Bronchial smooth muscle cell (primary cell): ENCODE results near the gene DDX6. TPM values are rescaled to one million over a fixed set of nuclear protein-coding genes. Genes with fewer than 3 reads are reported as not detected.

Source experiments
- total RNA-seq: library from RNA; depleted of rRNA; stranded (reverse); fragments of >200 nt; gene quantifications from 2 replicates; pipeline ENCODE4 v1.2.1, GENCODE V29; 2014

The DDX6 gene
- 112 and 125 TPM in 2 replicates for total RNA-seq

GRCh38 chr11:118791111-118791960 lies at the start of gene DDX6:
Gene DDX6 (minus strand): TSS chr11:118791164. CDS start chr11:118786251, 4,913 bp downstream.

Other genes starting within 250 kb of the DDX6 start
- gene IFT46, start 225.2 kb downstream of the DDX6 start, total RNA-seq, result 26.8 and 31.9 TPM in 2 replicates
- 101 and 113 TPM in 2 replicates for gene ARCN1, start 218.8 kb downstream of the DDX6 start, total RNA-seq
- gene PHLDB1, start 183.5 kb downstream of the DDX6 start, total RNA-seq, result 58.5 and 89.3 TPM in 2 replicates
- under 0.01 TPM in 1 of 2 replicates, not detected in the other for gene TREH, start 111.5 kb downstream of the DDX6 start, total RNA-seq
- not detected in 2 replicates for gene CXCR5, start 92.7 kb upstream of the DDX6 start, total RNA-seq
- 12.2 and 18.1 TPM in 2 replicates for gene BCL9L, start 134.8 kb upstream of the DDX6 start, total RNA-seq
- not detected in 2 replicates for gene UPK2, start 165.1 kb upstream of the DDX6 start, total RNA-seq
- gene FOXR1, start 180.6 kb upstream of the DDX6 start, total RNA-seq, result not detected in 2 replicates
- 18.2 and 21.3 TPM in 2 replicates for gene CENATAC, start 207.0 kb upstream of the DDX6 start, total RNA-seq
- 484 and 692 TPM in 2 replicates for gene RPS25, start 227.2 kb upstream of the DDX6 start, total RNA-seq
- gene TRAPPC4, start 227.6 kb upstream of the DDX6 start, total RNA-seq, result 85.0 and 98.2 TPM in 2 replicates
- 5.1 and 6.8 TPM in 2 replicates for gene SLC37A4, start 239.7 kb upstream of the DDX6 start, total RNA-seq